ENCODE data around the gene ABCA6. TPM values are rescaled to one million over a fixed set of nuclear protein-coding genes. Genes with fewer than 3 reads are reported as not detected.

The ABCA6 gene
- total and polyA plus RNA-seq, 9 of the 15 experiments (the other 6 are each of a cell fraction or from before 2014, with no cell fraction given) = 0.06 to 0.73 (median 0.15) TPM

DNA sequence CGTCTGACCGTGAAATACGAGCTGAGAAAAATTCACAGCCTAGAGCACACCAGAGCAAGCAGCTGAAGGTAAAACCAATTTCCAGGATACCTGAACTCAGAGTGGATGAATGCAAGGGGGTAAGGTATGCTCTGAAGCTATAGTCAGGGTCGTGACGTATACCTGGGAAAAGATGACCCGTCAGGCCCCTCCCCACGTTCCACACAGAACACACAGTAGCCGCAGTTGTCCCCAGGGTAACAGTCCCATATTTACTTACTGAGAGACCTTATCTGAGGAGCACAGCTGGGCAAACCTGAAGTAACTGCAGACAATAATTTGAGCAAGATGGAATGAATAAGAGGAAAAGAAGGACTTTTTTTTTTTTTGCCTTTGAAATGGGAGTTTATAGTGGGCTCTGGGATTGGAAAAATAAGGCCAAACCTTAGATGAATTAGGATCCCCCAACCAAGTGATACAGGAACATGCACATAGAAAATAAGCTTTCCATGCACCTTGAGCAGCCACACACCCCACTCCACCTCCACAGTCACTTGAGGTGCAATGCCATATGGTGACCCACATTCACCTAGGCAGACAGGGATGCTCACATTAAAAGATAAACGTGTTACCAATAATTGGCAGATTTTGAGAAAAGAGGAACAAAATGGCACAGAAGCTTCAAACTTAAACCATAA lies 38.0 kb downstream of the ABCA6 start (continued):
- TF ChIP-seq IFI16 (CRISPR knock-in tag; IDR thresholded peaks at IDR 0.05) (no peak), RCOR1 (IDR thresholded peaks at IDR 0.05; ENCODE audit: borderline replicate concordance in 1 of 2, low read depth in 2 of 2, low read length in 2 of 2) (peak in 1 of 2 experiments; percentile 75; a peak in 1 of 4 replicates), JUN (IDR thresholded peaks at IDR 0.05; ENCODE audit: borderline replicate concordance, low read depth, low read length) (no peak; the same call in 1 of the 2 replicates), JUN (CRISPR knock-in tag; IDR thresholded peaks at IDR 0.05; ENCODE audit: borderline replicate concordance) (no peak), FIP1L1 (IDR thresholded peaks at IDR 0.05; ENCODE audit: low read depth, low read length, poor library complexity, severe bottlenecking) (no peak), SREBF1 (IDR thresholded peaks at IDR 0.05; ENCODE audit: borderline replicate concordance, low read depth, low read length) (no peak), SIX5 (IDR thresholded peaks at IDR 0.05; ENCODE audit: borderline replicate concordance in 1 of 2, insufficient read depth in 1 of 2, low read depth in 1 of 2, low read length in 2 of 2) (no peak), ZNF212 (CRISPR knock-in tag; IDR thresholded peaks at IDR 0.05) (no peak), POLR3G (IDR thresholded peaks at IDR 0.05; ENCODE audit: extremely low read depth, insufficient read length, insufficient replicate concordance) (no peak), NONO (IDR thresholded peaks at IDR 0.05; ENCODE audit: low read depth in 2 of 2, low read length in 1 of 2) (no peak), MAFF (IDR thresholded peaks at IDR 0.05; ENCODE audit: low read length) (no peak), STAT5A (IDR thresholded peaks at IDR 0.05; ENCODE audit: borderline replicate concordance, low read length) (peak; percentile 81), TAL1 (IDR thresholded peaks at IDR 0.05) (peak; percentile 88), PML (IDR thresholded peaks at IDR 0.05; ENCODE audit: low read length) (peak; percentile 85; the same call in 1 of the 2 replicates), ZNF24 (IDR thresholded peaks at IDR 0.05) (no peak), CHCHD3 (CRISPR knock-in tag; IDR thresholded peaks at IDR 0.05) (no peak), RBM15 (IDR thresholded peaks at IDR 0.05; ENCODE audit: insufficient read depth, low read length) (no peak), CBX5 (IDR thresholded peaks at IDR 0.05; ENCODE audit: borderline replicate concordance, low read depth) (no peak), ZNF175 (CRISPR knock-in tag; IDR thresholded peaks at IDR 0.05; ENCODE audit: low read depth) (no peak), E2F3 (CRISPR knock-in tag; IDR thresholded peaks at IDR 0.05) (no peak), PPARD (CRISPR knock-in tag; IDR thresholded peaks at IDR 0.05) (no peak), RFX5 (IDR thresholded peaks at IDR 0.05; ENCODE audit: low read depth, low read length) (no peak), BRD4 (IDR thresholded peaks at IDR 0.05) (no peak), KAT8 (IDR thresholded peaks at IDR 0.05; ENCODE audit: low read depth) (no peak), ZFPM2 (CRISPR knock-in tag; IDR thresholded peaks at IDR 0.05) (no peak)
- TF ChIP-seq, protein P1, sequence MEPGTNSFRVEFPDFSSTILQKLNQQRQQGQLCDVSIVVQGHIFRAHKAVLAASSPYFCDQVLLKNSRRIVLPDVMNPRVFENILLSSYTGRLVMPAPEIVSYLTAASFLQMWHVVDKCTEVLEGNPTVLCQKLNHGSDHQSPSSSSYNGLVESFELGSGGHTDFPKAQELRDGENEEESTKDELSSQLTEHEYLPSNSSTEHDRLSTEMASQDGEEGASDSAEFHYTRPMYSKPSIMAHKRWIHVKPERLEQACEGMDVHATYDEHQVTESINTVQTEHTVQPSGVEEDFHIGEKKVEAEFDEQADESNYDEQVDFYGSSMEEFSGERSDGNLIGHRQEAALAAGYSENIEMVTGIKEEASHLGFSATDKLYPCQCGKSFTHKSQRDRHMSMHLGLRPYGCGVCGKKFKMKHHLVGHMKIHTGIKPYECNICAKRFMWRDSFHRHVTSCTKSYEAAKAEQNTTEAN (CRISPR knock-in tag; IDR thresholded peaks at IDR 0.05) = no peak
- TF ChIP-seq, protein P2, sequence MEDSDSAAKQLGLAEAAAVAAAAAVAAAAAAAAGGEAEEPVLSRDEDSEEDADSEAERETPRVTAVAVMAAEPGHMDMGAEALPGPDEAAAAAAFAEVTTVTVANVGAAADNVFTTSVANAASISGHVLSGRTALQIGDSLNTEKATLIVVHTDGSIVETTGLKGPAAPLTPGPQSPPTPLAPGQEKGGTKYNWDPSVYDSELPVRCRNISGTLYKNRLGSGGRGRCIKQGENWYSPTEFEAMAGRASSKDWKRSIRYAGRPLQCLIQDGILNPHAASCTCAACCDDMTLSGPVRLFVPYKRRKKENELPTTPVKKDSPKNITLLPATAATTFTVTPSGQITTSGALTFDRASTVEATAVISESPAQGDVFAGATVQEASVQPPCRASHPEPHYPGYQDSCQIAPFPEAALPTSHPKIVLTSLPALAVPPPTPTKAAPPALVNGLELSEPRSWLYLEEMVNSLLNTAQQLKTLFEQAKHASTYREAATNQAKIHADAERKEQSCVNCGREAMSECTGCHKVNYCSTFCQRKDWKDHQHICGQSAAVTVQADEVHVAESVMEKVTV (CRISPR knock-in tag; IDR thresholded peaks at IDR 0.05) = no peak
- TF ChIP-seq, protein P3, sequence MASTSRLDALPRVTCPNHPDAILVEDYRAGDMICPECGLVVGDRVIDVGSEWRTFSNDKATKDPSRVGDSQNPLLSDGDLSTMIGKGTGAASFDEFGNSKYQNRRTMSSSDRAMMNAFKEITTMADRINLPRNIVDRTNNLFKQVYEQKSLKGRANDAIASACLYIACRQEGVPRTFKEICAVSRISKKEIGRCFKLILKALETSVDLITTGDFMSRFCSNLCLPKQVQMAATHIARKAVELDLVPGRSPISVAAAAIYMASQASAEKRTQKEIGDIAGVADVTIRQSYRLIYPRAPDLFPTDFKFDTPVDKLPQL (IDR thresholded peaks at IDR 0.05; ENCODE audit: extremely low read depth, insufficient read length) = no peak

Data from K562 (cell line).